ENCODE results near the gene RBBP4.

DNA sequence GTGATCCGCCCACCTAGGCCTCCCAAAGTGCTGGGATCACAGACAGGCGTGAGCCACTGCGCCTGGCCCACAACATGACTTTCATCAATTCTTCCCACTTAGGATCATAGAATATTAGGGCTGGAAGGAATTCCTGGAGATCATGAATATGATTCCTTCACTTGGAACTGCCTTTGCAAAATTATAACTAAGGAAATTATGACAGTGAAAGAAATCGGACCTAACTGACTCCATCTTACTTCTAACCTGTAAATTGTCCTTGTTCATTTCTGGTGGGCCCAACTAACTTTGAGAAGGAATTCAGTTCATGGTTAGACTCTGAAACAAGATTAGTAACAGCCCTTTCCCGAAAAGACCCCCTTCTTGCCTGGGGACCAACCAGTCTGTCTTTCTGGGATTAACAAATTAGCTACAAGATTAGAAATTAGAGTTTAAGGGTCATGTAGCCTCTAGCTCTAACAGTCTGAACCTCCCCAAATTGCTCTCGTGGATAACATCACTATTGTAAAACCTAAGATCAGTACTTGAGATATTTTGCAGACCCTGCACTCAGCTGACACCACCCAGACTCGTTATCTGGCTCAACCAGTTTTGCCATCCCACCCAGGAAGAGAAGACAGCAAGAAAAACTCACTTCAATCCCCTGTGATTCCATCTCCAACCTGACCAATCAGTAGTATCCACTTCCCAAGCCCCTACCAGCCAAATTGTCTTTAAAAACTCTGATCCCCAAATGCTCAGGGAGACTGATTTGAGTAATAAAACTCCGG is 15.3 kb upstream of the RBBP4 start:
- TF ChIP-seq GATA2 (IDR thresholded peaks at IDR 0.05; ENCODE audit: low read depth, low read length): no peak
- no peak for TF ChIP-seq GATA3 (IDR thresholded peaks at IDR 0.05; ENCODE audit: low read depth, low read length)

Measured in SH-SY5Y (cell line).